ENCODE measurements around the gene SIX5.

SIX5 gene

DNA sequence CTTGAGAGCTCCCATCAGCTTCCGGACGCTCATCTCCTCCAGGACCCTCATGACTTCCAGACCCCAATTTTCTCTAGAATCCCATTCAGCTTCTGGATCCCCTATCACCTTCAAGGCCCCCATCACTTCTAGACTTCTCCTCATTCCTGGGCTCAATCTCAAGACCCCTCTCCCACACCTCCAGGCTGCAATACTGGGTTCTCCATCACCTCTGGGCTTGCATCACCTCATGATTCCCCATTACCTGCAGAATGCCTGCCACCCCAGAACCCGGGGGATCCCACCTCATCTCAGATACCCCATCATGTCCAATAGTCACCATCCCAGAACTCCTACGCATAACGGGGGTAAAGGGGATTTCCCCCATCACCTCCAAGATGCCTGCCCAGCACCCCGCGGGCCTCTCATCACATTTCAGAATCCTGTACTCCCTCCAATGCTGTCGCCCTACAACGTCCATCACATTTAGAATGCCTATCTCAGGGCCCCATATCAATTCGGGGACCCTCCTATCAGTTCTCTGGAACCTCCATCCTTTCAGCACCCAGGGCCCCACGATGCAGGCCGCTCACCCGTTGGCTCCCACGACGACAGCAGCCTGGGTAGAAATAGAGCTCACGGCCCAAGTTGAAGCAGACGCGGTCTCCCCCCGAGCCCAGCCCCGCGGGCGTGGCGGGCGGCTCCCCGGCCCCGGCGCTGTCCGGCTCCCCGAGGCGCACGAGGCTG, 22.9 kb upstream of the SIX5 start:
- DNase-seq (ENCODE audit: extremely low read depth, low read depth): no peak
- TF ChIP-seq, protein P1, sequence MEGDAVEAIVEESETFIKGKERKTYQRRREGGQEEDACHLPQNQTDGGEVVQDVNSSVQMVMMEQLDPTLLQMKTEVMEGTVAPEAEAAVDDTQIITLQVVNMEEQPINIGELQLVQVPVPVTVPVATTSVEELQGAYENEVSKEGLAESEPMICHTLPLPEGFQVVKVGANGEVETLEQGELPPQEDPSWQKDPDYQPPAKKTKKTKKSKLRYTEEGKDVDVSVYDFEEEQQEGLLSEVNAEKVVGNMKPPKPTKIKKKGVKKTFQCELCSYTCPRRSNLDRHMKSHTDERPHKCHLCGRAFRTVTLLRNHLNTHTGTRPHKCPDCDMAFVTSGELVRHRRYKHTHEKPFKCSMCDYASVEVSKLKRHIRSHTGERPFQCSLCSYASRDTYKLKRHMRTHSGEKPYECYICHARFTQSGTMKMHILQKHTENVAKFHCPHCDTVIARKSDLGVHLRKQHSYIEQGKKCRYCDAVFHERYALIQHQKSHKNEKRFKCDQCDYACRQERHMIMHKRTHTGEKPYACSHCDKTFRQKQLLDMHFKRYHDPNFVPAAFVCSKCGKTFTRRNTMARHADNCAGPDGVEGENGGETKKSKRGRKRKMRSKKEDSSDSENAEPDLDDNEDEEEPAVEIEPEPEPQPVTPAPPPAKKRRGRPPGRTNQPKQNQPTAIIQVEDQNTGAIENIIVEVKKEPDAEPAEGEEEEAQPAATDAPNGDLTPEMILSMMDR (IDR thresholded peaks at IDR 0.05; ENCODE audit: low read depth, low read length): no peak

DNA sequence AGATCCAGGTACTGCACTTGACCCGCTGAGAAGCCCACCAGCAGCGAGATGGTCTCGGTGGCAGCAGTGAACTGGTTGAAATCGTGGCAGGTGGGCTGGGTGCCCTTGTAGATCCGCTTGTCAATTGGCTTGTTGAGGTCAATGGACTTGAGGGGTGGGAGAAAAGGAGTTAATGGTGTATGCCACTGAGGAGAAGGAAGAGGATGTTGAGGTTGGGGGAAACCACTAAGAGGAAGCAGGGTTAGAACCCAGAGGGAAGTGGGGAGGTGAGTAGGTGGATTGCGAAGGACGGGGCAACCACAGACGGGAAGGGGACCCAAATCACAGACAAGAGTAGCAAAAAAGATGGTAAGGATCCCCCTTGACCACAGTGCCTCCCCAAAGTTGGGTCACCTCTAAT, 21.9 kb upstream of the SIX5 start:
- DNase-seq (ENCODE audit: extremely low read depth, low read depth): no peak
- TF ChIP-seq, protein P1 (IDR thresholded peaks at IDR 0.05; ENCODE audit: low read depth, low read length): no peak

DNA sequence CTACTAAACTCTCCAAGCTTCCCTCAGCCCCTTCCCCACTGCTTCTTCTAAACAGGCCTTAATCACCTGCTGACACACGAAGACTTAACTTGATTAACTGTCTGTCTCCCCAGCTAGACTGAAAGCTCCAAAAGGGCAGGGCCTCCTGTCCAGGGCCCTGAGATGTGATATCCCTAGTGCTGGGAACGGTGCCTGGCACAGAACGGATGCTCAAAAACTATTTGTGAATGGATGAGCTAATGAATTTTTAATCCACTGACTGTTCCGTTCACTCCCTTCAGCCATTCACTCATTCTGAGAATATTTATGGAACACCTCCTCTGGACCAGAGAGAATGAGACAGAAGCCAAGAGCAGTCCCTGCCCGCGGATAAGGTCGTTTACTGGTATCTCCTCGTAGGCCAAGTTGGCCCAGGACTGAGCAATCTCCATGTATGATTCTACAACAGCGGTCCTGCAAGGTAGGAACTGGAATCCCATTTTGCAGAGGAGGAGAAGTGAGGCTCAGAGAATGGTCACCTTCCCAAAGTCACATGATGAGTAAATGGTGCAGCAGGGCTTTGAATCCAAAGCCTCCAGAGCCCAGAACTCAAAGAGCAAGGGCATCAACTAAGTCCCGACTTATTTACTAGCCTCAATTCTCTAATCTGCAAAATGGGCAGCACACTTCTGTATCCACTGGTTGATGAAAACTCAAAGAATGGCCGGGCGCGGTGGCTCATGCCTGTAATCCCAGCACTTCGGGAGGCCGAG, 20.2 kb upstream of the SIX5 start:
- DNase-seq (ENCODE audit: extremely low read depth, low read depth): no peak

DNA sequence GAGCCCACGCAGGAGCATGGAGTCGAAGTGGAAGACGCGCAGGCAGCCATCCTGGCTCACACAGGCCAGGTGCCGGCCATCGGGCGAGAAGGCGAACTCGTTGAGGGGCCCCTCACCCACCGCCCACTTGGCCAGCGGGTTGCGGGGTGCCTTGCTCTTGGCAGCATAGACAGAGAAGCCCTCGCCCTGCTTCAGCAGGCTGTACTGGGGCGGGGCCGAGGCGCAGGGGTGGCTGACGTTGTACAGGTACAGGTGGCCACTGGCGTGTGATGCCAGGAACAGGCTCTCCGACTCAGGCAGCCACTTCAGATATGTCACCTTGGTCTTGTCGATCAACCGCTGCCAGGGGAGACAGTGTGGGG, 17.5 kb upstream of the SIX5 start:
- TF ChIP-seq, protein P1 (IDR thresholded peaks at IDR 0.05; ENCODE audit: low read depth, low read length): no peak
- no peak for DNase-seq (ENCODE audit: extremely low read depth, low read depth)

More for the DNA sequence above, 20.2 kb upstream of the SIX5 start:
- TF ChIP-seq, protein P1 (IDR thresholded peaks at IDR 0.05; ENCODE audit: low read depth, low read length): no peak

DNA sequence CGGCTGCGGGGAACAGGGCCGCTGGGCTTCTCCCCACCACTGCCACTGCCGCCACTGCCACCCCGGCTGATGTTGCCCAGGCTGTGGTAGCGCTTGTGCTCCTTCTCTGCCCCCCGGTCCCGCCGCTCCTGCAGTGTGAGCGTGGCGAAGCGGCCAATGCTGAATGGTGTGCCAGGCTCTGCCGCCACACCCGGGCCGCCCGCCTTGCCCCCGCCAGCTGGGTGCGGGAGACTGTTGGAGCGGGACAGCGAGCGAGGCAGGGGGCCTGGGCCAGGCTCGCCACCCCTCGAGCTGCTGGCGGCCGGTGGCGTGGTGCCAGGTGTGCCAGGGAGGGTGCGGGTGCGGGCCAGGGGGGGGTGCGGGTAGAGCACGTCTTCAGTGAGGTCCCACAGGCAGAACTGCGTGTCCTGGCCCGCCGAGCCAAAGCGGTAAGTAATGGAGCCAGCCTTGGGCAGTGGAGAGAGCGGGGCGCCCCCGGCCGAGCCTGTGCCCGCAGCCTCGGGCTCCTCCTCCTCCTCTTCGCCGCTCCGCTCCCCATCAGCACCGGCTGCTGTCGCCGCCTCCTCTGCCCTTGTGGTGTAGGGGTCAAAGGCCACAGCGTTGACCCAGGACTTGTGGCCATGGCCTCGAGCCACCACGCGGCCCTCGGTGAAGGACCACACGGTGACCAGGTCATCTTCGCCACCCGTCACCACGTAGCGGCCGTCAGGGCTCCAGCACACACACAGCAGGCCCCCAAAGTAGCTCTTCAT, 16.9 kb upstream of the SIX5 start:
- DNase-seq (ENCODE audit: extremely low read depth, low read depth): no peak
- TF ChIP-seq, protein P1 (IDR thresholded peaks at IDR 0.05; ENCODE audit: low read depth, low read length): no peak

DNA sequence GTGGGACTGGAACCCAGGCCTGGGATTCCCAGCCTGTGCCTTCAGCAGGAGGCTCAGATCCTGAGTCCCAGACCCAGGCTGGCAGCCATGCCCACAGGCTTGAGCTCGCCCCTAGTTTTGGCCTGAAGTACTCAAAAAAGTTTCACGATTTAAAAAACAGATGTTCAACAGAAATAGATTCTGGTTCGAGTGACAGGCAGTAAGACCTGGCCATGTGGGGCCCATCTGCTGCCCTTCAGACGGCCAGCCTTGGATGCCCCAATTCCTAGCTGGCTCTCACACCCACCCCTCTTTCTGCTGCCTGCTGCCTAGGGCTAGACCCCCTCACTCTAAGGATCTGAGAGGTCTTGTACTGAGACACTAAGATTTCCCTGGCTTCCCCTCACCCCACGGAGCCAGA, 16.0 kb upstream of the SIX5 start:
- no peak for DNase-seq (ENCODE audit: extremely low read depth, low read depth)
- TF ChIP-seq, protein P1 (IDR thresholded peaks at IDR 0.05; ENCODE audit: low read depth, low read length): no peak

DNA sequence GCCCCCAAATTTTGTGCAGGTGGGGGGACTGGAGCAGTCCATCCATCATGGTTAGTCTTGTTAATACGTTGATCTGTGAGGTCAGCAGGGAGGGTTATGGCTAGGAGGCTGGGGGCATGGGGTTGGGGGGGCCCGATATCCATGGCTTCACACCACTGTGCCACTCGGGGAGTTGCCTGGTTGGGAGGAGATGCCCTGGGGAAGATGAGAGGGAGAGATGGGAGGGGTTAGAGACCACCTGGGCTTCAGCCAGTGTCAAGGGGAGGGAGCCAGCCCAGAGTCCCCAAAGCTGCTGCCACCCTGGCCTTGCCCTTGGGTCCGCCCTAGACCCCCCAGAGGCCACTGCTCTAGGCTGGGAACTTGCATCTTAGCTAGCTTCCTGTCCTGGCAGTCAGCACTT, 15.0 kb upstream of the SIX5 start:
- TF ChIP-seq, protein P1 (IDR thresholded peaks at IDR 0.05; ENCODE audit: low read depth, low read length): no peak
- no peak for DNase-seq (ENCODE audit: extremely low read depth, low read depth)
